ENCODE measurements around the gene CAVIN3.

Gene CAVIN3

DNA sequence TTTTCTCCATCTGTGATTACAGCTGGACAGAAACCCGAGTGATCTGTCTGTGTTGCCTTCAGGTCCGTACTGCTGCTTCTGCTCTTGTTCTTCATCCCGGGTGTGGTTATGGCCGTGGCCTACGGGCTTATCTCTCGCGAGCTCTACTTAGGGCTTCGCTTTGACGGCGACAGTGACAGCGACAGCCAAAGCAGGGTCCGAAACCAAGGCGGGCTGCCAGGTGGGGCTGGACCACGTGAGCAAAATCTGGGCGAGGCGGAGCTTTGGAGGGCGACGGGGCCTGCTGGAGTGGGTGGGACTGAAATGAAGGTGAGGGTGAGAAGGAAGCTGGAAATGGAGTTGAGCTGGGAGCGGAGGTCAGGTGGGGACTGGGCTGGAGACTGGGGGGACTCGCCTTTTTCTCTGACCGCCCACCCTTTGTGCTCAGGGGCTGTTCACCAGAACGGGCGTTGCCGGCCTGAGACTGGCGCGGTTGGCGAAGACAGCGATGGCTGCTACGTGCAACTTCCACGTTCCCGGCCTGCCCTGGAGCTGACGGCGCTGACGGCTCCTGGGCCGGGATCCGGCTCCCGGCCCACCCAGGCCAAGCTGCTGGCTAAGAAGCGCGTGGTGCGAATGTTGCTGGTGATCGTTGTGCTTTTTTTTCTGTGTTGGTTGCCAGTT, 49.6 kb downstream of the CAVIN3 start:
- TF ChIP-seq, protein P1, sequence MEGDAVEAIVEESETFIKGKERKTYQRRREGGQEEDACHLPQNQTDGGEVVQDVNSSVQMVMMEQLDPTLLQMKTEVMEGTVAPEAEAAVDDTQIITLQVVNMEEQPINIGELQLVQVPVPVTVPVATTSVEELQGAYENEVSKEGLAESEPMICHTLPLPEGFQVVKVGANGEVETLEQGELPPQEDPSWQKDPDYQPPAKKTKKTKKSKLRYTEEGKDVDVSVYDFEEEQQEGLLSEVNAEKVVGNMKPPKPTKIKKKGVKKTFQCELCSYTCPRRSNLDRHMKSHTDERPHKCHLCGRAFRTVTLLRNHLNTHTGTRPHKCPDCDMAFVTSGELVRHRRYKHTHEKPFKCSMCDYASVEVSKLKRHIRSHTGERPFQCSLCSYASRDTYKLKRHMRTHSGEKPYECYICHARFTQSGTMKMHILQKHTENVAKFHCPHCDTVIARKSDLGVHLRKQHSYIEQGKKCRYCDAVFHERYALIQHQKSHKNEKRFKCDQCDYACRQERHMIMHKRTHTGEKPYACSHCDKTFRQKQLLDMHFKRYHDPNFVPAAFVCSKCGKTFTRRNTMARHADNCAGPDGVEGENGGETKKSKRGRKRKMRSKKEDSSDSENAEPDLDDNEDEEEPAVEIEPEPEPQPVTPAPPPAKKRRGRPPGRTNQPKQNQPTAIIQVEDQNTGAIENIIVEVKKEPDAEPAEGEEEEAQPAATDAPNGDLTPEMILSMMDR (conservative IDR thresholded peaks at IDR 0.05) = no peak
- TF ChIP-seq ZFX (IDR thresholded peaks at IDR 0.05) = no peak
- no peak overlapping the region for H3K27ac ChIP-seq

DNA sequence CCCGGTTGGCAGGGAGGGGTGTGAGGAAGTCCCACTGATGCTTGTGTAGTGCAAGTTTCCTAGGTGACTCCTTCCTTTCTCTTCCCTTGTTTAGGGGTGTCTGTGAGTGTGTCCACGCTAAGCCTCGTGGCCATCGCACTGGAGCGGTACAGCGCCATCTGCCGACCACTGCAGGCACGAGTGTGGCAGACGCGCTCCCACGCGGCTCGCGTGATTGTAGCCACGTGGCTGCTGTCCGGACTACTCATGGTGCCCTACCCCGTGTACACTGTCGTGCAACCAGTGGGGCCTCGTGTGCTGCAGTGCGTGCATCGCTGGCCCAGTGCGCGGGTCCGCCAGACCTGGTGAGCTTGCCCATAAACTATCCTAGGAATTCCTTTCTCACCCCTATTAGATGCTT, 50.3 kb downstream of the CAVIN3 start:
- no peak for TF ChIP-seq ZFX (IDR thresholded peaks at IDR 0.05)
- TF ChIP-seq, protein P1 (conservative IDR thresholded peaks at IDR 0.05) = peak; percentile 49
- no peak overlapping the region for H3K27ac ChIP-seq
